GM21423 (cell line): Measurements from ENCODE around the gene ANKAR.
A peak's percentile ranks its signal among the peaks of the same experiment; 100 is the strongest.
"Not testable (repeated sequence)": the region's sequence is repeated elsewhere in the genome, so short reads cannot be mapped to it uniquely, and the experiment has no call there.

Experiments
- ATAC-seq: cut with Tn5 transposase; IDR thresholded peaks from one replicate; pipeline ENCODE4 v1.9.1; 2021; ENCODE audit warnings: mild to moderate bottlenecking, moderate library complexity; ENCODE audit not compliant: unreplicated experiment

The ANKAR gene, protein sequence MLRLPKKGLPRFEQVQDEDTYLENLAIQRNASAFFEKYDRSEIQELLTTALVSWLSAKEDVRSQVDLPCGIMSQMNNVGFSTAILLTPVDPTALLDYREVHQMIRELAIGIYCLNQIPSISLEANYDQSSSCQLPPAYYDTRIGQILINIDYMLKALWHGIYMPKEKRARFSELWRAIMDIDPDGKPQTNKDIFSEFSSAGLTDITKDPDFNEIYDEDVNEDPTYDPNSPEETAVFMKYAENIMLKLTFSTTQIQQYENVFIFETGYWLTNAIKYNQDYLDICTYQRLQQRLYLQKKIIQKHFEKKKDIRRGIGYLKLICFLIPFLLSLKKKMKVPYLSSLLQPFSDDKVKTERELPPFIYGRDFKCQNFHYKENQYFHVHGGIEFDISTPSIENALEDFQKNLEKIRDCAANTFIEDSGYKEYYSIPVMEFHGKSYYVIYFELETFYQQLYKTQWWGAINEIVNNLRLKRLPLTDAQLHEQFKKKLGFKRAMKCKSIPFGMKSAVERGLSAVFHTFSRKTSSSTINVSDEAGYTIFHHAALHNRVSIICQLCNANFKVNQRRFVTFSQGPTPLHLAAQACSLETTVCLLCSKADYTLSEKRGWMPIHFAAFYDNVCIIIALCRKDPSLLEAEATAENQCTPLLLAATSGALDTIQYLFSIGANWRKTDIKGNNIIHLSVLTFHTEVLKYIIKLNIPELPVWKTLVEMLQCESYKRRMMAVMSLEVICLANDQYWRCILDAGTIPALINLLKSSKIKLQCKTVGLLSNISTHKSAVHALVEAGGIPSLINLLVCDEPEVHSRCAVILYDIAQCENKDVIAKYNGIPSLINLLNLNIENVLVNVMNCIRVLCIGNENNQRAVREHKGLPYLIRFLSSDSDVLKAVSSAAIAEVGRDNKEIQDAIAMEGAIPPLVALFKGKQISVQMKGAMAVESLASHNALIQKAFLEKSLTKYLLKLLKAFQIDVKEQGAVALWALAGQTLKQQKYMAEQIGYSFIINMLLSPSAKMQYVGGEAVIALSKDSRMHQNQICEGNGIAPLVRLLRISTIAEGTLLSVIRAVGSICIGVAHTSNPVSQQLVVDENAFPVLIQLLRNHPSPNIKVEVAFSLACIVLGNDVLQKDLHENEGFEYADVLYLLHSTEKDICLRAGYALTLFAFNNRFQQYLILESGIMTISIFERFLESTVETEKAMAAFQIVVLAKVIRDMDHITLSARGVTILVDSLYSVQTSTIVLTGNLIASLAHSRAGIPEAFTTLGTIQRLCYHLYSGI (N-terminal part only)

DNA sequence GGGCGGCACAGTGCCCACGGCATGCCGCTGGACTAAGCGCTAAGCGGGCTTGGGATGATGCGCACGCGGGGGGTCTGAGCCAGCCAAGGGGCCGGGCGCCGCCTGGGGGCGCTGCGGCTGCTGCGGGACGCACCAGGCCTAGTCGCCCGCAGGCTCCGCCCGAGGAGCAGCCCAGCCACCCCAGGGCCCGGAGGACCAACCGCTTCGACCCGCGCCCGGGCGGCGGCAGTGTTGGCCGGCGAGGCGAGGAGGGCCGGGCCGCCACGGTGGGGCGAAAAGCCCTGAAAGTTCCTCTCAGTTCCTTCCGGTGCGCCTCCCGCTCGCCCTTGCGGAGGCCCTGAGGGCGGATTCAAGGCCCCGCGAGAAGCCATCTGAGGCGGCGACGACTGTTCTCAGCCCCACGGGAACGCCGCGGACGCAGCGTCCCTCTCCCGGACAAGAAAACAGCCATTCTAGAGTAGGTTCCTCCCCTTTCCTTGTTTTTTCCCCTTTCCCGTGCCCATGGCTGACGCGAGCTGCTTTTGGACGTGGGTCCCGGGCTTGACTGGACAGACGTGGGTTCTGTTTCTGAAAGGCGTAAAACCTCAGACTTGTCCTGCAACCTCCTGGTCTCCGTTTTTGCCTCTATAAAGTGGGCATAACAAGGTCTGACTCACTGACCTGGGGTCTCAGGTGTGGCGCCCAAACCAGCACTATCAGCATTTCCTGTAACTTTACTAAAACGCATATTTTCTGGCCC is at the start of gene ANKAR:
Gene ANKAR, plus strand, starts transcription at position 297 of the 739 bp plus-strand sequence. CDS start 1,821 bp downstream, outside the sequence.
- peak; percentile 98 for ATAC-seq

DNA sequence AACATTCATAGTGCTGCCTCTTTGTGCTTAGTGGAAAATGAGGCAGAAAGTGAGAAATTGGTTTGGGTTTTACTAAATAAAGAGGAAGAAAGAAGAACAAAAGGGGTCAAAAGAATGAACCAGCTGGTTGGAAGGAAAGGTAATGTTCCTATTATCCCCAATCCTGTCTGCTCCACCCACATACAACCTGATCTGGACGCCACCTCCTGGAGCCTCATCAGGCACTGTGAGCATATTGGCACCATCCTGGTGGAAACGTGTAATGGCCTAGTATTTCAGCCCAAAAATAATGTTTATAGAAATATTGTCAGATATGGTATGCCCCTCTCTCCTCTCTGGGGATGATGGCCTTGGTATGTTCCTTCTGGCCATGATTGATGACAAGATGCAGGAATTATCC is 48.8 kb upstream of the ANKAR start:
- ATAC-seq, result no peak

DNA sequence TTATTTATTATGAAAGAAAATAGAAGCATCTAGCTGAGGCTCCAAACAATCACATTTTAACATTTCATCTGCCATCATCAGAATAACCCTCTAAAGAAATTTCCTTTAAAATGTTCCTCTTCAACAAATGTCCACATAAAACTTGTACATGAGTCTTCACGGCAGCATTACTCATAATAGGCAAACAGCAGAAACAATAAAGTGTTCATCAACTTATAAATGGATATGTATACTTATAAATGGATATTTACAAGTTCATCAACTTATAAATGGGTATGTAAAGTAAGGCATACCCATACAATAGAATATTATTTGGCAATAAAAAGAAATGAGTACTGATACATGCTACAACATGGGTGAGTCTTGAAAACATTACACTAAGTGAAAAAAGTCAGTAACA is 46.7 kb upstream of the ANKAR start:
- ATAC-seq, result no peak

GRCh38 chr2:189628817-189629530 is 45.5 kb upstream of the ANKAR start:
- no peak for ATAC-seq

DNA sequence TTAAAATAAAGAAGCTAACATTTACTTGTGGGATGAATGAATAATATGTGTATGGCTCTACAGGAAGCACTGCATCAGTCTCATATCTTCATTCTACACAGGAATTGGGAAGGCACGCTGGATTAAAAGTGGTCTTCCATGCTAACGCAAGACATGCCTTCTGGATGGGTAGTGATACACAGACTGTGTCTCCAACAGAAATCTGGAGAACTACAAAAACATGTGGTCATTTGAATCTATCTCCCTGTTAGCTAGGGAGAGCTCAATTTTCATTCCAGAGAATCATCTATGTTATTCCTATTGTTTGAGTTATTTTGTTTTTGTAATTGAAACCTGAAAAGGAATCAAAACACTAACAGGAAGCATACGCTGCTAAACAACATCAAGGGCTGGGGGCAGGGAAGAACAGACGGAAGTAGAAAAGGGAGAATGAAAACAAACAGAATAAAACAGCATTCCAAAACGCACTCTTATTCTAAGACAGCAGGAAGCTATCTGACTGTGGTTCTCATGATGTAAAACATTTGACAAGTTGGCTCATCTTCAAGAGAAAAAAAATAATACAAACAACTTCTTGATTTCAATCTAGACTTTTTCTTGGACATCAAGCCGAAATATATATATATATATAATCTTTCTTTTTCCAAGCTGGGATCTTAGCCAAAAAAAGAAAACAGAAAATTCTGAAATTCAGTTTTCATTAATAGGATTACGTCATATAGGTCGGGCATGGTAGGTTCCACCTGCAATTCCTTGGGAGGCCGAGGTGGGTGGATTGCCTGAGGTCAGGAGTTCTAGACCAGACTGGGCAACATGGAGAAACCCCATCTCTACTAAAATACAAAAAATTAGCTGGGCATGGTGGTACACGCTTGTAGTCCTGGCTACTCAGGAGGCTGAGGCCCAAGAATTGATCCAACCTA is 44.7 kb upstream of the ANKAR start:
- no peak for ATAC-seq

DNA sequence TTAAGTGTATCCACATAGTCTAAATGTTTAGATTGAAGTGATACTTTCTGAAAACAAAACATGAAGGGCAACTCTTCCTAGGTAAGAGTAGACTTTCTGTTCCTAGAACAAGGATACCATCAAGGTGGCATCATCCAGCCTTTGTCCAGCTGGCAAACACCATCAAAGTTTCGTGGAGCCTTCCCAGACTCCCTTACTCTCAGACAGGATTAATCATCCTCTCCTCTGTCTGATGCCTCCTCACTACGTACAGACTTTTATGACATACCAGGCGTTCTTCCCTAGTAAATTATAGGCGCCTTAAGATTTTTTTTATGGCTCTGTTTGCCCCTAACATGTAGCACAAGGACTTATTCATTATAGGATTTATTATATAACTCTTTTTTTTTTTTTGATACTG is 42.6 kb upstream of the ANKAR start:
- no peak for ATAC-seq

- no peak for ATAC-seq
These were observed 41.1 kb upstream of the ANKAR start for GRCh38 chr2:189633392-189633811.

DNA sequence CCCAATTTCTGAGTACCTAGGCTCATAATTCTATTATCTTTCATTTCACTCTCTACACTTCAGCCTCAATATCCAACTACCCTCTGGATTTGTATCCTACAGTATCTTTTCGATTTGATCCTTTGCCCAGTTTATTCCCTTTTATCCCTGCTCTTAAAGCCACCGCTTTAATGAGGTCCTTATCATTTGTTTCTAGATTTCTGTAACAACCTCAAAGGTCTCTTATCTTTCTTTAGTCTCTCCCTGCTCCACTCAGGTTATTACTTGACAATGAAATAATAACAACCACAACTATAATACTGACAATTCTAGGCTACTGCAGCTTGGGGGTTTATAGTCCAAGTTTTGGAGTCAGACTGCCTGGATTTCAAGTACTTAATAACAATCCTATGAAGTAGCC is 39.1 kb upstream of the ANKAR start:
- ATAC-seq, result no peak

- no peak for ATAC-seq
These were observed 36.0 kb upstream of the ANKAR start for GRCh38 chr2:189638301-189639006.

GRCh38 chr2:189639007-189639609 is 35.4 kb upstream of the ANKAR start:
- ATAC-seq, result no peak

GRCh38 chr2:189641002-189641401 is 33.5 kb upstream of the ANKAR start:
- ATAC-seq, result no peak

DNA sequence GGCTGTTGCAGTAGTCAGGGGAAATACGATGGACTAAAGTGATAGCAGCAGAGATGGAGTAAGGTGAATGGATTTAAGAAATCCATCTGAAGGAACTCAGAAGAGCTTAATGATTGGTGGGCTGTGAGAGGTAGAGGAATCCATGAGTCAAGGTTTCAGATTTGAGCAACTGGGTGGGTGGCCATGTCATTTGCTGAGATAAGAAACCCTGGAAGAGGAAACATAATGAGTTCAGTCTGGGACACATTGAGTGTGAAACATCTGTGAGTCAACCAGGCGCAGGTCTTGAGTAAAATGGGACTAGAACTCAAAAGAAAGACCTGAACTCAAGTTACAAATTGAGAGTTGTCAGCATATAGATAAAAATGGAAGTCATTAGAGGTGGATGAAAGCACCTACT is 32.9 kb upstream of the ANKAR start:
- ATAC-seq, result no peak

- ATAC-seq, result no peak
These were observed 27.9 kb upstream of the ANKAR start for GRCh38 chr2:189646521-189646920.

DNA sequence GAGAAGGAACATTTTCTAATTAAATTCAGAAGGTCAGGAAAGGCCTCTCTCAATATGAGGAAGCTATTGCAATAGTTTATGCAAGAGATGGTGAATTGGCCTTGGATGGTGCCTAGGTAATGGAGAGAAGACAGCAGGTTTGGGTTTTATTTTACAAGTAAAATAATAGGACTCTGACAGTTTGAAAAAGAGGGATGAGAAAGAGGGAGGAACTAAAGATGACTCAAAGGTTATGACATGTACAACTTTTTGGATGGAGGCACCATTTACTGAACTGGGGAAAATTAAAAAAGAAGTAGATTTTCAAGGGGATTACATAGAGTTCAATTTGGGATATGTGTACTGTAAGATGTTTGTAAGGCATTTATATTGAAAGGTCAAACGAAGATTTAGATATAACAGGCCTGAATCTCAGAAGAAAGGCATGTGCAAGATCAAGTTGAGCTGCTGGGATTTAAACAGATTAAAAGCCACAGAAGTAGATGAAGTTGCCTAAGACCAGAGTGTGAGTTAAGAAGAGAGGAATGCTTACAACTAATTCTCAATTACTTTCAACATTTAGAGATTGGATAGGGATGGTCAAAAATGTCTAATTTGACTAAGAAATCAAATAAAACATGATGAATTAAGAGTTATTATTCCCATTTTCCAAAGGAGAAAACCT is 25.5 kb upstream of the ANKAR start:
- no peak for ATAC-seq

DNA sequence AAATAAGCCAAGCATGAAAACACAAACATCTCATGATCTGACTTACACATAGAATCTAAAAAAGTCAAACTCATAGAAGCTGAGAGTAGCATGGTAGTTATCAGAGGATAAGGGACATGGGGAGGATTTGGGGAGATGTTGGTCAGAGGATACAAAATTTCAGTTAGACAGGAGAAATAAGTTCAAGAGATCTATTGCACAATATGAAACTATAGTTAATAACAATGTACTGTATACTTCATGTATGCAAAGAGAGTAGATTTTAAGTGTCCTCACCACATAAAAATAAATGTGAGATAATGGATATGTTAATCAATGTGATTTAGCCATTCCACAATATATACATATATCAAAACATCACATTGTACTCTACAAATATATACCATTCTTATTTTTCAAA is 23.2 kb upstream of the ANKAR start:
- ATAC-seq, result no peak

DNA sequence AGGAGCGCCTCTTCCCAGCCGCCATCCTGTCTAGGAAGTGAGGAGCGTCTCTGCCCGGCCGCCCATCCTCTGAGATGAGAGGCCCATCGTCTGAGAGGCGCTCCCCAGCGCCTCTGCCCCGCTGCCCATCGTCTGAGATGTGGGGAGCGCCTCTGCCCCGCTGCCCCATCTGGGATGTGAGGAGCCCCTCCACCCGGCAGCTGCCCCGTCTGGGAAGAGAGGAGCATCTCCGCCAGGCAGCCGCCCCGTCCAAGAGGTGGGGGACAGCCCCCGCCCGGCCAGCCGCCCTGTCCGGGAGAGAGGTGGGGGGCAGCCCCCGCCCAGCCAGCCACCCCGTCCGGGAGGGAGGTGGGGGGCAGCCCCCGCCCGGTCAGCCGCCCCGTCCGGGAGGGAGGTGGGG is 21.0 kb upstream of the ANKAR start:
- not testable (repeated sequence) for ATAC-seq

GRCh38 chr2:189654641-189655040 is 19.8 kb upstream of the ANKAR start:
- no peak for ATAC-seq
